KMS-11 (cell line): ENCODE data around the gene EVX1.

Experiments
- H2AFZ ChIP-seq: fragments of 200-600 bp; sonication (generic); 2 replicates; pipeline ENCODE4 v1.6.1; 2016; ENCODE audit warnings: antibody characterized with exemption, mixed run types, low read depth
- H3K27ac ChIP-seq: fragments of 200-600 bp; sonication (generic); 2 replicates; pipeline ENCODE4 v1.6.1; 2016; ENCODE audit warnings: mild to moderate bottlenecking, mixed run types
- H3K27me3 ChIP-seq: fragments of 200-600 bp; sonication (generic); 2 replicates; pipeline ENCODE4 v1.6.1; 2017; ENCODE audit warnings: mild to moderate bottlenecking, low read depth, mixed run types, moderate library complexity; ENCODE audit not compliant: insufficient read depth
- H3K36me3 ChIP-seq: fragments of 200-600 bp; sonication (generic); 2 replicates; pipeline ENCODE4 v1.6.1; 2017; ENCODE audit warnings: mild to moderate bottlenecking, mixed run types; ENCODE audit not compliant: insufficient read depth
- H3K4me1 ChIP-seq: fragments of 200-600 bp; sonication (generic); 2 replicates; pipeline ENCODE4 v1.6.1; 2016; ENCODE audit warnings: mild to moderate bottlenecking, low read depth, mixed run types; ENCODE audit not compliant: poor library complexity, severe bottlenecking
- H3K4me2 ChIP-seq: fragments of 200-600 bp; sonication (generic); 2 replicates; pipeline ENCODE4 v1.7.0; 2016; ENCODE audit warnings: mild to moderate bottlenecking, mixed run types
- H3K4me3 ChIP-seq: fragments of 200-600 bp; sonication (generic); IDR thresholded peaks from 2 replicates; pipeline ENCODE4 v1.6.1; 2017; ENCODE audit warnings: low read depth, low read length, mixed read lengths; ENCODE audit not compliant: insufficient read depth
- H3K79me2 ChIP-seq: fragments of 200-600 bp; sonication (generic); 2 replicates; pipeline ENCODE4 v1.6.1; 2016; ENCODE audit warnings: low read depth, mixed run types; ENCODE audit not compliant: insufficient read depth
- H3K9ac ChIP-seq: fragments of 200-600 bp; sonication (generic); 2 replicates; pipeline ENCODE4 v1.6.1; 2016; ENCODE audit warnings: mild to moderate bottlenecking, mixed run types
- H4K20me1 ChIP-seq: fragments of 200-600 bp; sonication (generic); 2 replicates; pipeline ENCODE4 v1.6.1; 2016; ENCODE audit warnings: mild to moderate bottlenecking, mixed run types; ENCODE audit not compliant: insufficient read depth
- TF ChIP-seq, protein P1 (sequence below): fragments of 200-600 bp; sonication (generic); conservative IDR thresholded peaks from 2 replicates; pipeline ENCODE4 v1.6.1; 2017; ENCODE audit warnings: low read depth, mild to moderate bottlenecking, antibody characterized with exemption, low read length, moderate library complexity, mixed read lengths

The EVX1 gene

DNA sequence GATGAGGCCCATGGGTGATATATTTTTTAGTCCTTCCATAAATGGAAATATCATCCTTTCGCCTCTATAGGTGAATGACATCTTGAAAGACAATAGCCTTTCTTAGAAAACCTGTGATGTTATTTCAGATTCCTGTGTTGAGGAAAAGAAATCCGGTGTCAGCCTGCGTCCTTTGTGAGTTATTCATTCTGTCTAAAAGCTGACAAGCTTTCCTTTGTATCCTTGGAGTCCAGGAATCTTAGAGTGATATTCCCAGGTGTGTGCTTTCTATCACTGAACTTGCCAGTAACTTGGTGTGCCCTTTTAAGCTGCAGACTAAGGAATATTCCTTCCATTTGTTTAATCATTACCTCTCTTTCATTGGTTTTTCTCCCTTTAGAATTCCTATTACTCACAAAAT, 41.0 kb downstream of the EVX1 start:
- Histone ChIP-seq H3K36me3 (no peaks in the 10 kb centered on the region), H3K4me3 (no peak overlapping the region), H2AFZ (no peak overlapping the region), H4K20me1 (no peaks in the 10 kb centered on the region), H3K4me1 (no peaks in the 10 kb centered on the region), H3K27ac (no peak overlapping the region), H3K9ac (no peak overlapping the region), H3K27me3 (no peaks in the 10 kb centered on the region), H3K79me2 (no peaks in the 10 kb centered on the region), H3K4me2 (no peak overlapping the region)
- TF ChIP-seq, protein P1, sequence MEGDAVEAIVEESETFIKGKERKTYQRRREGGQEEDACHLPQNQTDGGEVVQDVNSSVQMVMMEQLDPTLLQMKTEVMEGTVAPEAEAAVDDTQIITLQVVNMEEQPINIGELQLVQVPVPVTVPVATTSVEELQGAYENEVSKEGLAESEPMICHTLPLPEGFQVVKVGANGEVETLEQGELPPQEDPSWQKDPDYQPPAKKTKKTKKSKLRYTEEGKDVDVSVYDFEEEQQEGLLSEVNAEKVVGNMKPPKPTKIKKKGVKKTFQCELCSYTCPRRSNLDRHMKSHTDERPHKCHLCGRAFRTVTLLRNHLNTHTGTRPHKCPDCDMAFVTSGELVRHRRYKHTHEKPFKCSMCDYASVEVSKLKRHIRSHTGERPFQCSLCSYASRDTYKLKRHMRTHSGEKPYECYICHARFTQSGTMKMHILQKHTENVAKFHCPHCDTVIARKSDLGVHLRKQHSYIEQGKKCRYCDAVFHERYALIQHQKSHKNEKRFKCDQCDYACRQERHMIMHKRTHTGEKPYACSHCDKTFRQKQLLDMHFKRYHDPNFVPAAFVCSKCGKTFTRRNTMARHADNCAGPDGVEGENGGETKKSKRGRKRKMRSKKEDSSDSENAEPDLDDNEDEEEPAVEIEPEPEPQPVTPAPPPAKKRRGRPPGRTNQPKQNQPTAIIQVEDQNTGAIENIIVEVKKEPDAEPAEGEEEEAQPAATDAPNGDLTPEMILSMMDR = no peak

DNA sequence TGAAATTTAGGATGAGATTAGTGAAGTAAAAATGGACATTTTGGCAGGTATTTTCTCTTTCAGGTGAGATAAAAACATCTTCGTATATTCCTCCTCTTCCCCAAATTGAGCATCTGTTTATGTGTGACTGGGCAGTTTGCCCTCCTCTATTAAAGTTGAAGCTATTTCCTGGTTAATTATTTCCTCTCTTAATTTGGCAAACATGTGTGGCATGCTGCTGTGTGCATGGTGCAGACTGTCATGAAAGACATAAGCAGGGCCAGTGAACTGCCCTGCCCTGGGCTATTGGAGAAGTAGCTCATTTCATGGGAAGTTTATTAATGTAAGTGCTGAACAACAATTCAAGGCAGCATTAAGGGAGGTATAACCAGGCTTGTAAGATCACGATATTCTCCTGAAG, 52.6 kb downstream of the EVX1 start:
- H3K4me2 ChIP-seq = no peak overlapping the region
- H3K79me2 ChIP-seq = no peaks in the 10 kb centered on the region
- no peaks in the 10 kb centered on the region for H3K27me3 ChIP-seq
- H3K27ac ChIP-seq = no peak overlapping the region
- H3K36me3 ChIP-seq = no peaks in the 10 kb centered on the region
- H3K9ac ChIP-seq = no peak overlapping the region
- H3K4me3 ChIP-seq = no peak overlapping the region
- no peaks in the 10 kb centered on the region for H3K4me1 ChIP-seq
- TF ChIP-seq, protein P1 = no peak
- H2AFZ ChIP-seq = no peak overlapping the region
- no peaks in the 10 kb centered on the region for H4K20me1 ChIP-seq

DNA sequence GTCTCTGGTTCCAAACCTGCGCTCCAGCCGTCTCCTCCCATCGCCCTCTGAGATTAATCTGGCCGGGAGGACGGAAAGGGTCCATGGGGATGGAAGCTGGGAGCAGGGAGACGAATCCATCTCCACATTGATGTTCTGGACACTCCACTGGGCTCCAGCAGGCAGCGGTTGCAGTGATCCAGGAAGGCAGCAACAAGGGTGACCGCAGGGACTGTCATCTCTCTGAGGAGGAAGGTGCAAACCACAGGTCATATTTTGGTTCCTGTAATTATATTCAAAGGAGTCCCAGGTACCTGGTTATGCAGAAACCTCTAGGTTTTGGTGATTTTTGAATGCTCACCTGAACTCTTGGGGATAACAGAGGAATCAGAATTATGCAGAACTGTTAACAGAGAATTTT, 54.8 kb downstream of the EVX1 start:
- Histone ChIP-seq H3K36me3 (no peaks in the 10 kb centered on the region), H3K4me3 (no peak overlapping the region), H4K20me1 (no peaks in the 10 kb centered on the region), H3K4me2 (no peak overlapping the region), H3K9ac (no peak overlapping the region), H3K27ac (no peak overlapping the region), H3K27me3 (no peaks in the 10 kb centered on the region), H3K4me1 (no peaks in the 10 kb centered on the region), H3K79me2 (no peaks in the 10 kb centered on the region), H2AFZ (no peak overlapping the region)
- TF ChIP-seq, protein P1 = no peak
